ENCODE data around the gene GDF10. TPM values are rescaled to one million over a fixed set of nuclear protein-coding genes. Genes with fewer than 3 reads are reported as not detected.

Gene GDF10
- total and polyA plus RNA-seq, 10 of the 15 experiments (the other 5 are each of a cell fraction or from before 2014, with no cell fraction given): not detected

GRCh38 chr10:47358457-47358856 lies 58.5 kb downstream of the GDF10 start:
- Histone ChIP-seq H3K36me3 (ENCODE audit: control insufficient read depth in 2 of 2, insufficient read depth in 2 of 2, low read length in 1 of 2) (no peaks in the 10 kb centered on the region), H3K4me1 (ENCODE audit: control insufficient read depth, insufficient read depth, low read length) (no peaks in the 10 kb centered on the region), H3K27me3 (replicated peaks in 1 of 2; ENCODE audit: control insufficient read depth in 2 of 2, insufficient read depth in 2 of 2, low read length in 1 of 2) (no peaks in the 10 kb centered on the region; a peak in 1 of 4 replicates), H2AFZ (ENCODE audit: control insufficient read depth, low read depth, low read length) (no peak overlapping the region), H3K27ac (ENCODE audit: control insufficient read depth, insufficient read depth) (no peak overlapping the region), H3K79me2 (ENCODE audit: control insufficient read depth, insufficient read depth, low read length) (no peaks in the 10 kb centered on the region), H4K20me1 (ENCODE audit: control insufficient read depth, insufficient read depth) (no peaks in the 10 kb centered on the region), H3K4me2 (ENCODE audit: control insufficient read depth, insufficient read depth) (no peak overlapping the region), H3K4me3 (no peak overlapping the region), H3K9ac (ENCODE audit: control insufficient read depth, insufficient read depth, low read length) (no peak overlapping the region), H3K9me3 (replicated peaks; ENCODE audit: control insufficient read depth, insufficient read depth, low read length) (no peaks in the 10 kb centered on the region)
- ChIA-PET POLR2A (interaction anchor here (0.5 kb wide), 1 partner anchor 325 kb away, joined by 5 read pairs; no protein-coding TSS in a partner anchor), CTCF (interaction anchor here (1.2 kb wide), 1 partner anchor 18 kb away, joined by 5 read pairs; no protein-coding TSS in a partner anchor), RAD21 (ENCODE audit: unreplicated experiment) (no interaction called here), SMC1A (ENCODE audit: uncharacterized antibody, unreplicated experiment) (no interaction called here)
- 17% methylated on average over 3 of the region's 3 CpGs for WGBS (ENCODE audit: insufficient coverage, insufficient replicate concordance, low lambda C conversion rate, missing lambda C conversion rate)
- intact Hi-C loops (cut with micrococcal nuclease; ENCODE audit: unreplicated experiment): no loop called here
- TF ChIP-seq ZBED1 (IDR thresholded peaks at IDR 0.05; ENCODE audit: borderline replicate concordance) (no peak), TARDBP (IDR thresholded peaks at IDR 0.05; ENCODE audit: borderline replicate concordance) (no peak), SP1 (IDR thresholded peaks at IDR 0.05; ENCODE audit: low read depth, low read length) (no peak), ZSCAN29 (IDR thresholded peaks at IDR 0.05) (no peak), CHD4 (IDR thresholded peaks at IDR 0.05) (no peak)
- FAIRE-seq: no peak
- DNase-seq (ENCODE audit: low read depth, low spot score): no peak
- in situ Hi-C loops (cut with MboI): no loop called here
- no peak for ATAC-seq
- no TSS peak for BruUV-seq (replicated peaks)

- no peak for FAIRE-seq
- TF ChIP-seq ZBTB40 (IDR thresholded peaks at IDR 0.05; ENCODE audit: borderline replicate concordance) (no peak), YY1 (IDR thresholded peaks at IDR 0.05; ENCODE audit: low read depth, low read length) (no peak), POLR2AphosphoS2 (IDR thresholded peaks at IDR 0.05; ENCODE audit: low read depth, low read length) (no peak), YBX1 (IDR thresholded peaks at IDR 0.05) (no peak), NFYB (IDR thresholded peaks at IDR 0.05; ENCODE audit: insufficient read depth, low read depth, low read length) (no peak), MTA2 (IDR thresholded peaks at IDR 0.05; ENCODE audit: low read depth) (no peak), BHLHE40 (IDR thresholded peaks at IDR 0.05; ENCODE audit: borderline replicate concordance in 1 of 2, low read depth in 2 of 2, low read length in 1 of 2) (no peak), ZNF207 (IDR thresholded peaks at IDR 0.05; ENCODE audit: borderline replicate concordance) (no peak), ELK1 (IDR thresholded peaks at IDR 0.05; ENCODE audit: low read depth, low read length) (no peak), EGR1 (IDR thresholded peaks at IDR 0.05; ENCODE audit: borderline replicate concordance in 1 of 2, low read depth in 2 of 2, low read length in 2 of 2) (no peak)
These were observed 59.1 kb downstream of the GDF10 start for GRCh38 chr10:47359101-47359500.

More at GRCh38 chr10:47359101-47359500, 59.1 kb downstream of the GDF10 start:
- Histone ChIP-seq H4K20me1 (ENCODE audit: control insufficient read depth, insufficient read depth) (no peaks in the 10 kb centered on the region), H3K4me3 (no peak overlapping the region), H3K4me2 (ENCODE audit: control insufficient read depth, insufficient read depth) (no peak overlapping the region), H3K27me3 (replicated peaks in 1 of 2; ENCODE audit: control insufficient read depth in 2 of 2, insufficient read depth in 2 of 2, low read length in 1 of 2) (no peaks in the 10 kb centered on the region; a peak in 1 of 4 replicates), H2AFZ (ENCODE audit: control insufficient read depth, low read depth, low read length) (no peak overlapping the region), H3K79me2 (ENCODE audit: control insufficient read depth, insufficient read depth, low read length) (no peaks in the 10 kb centered on the region), H3K9ac (ENCODE audit: control insufficient read depth, insufficient read depth, low read length) (no peak overlapping the region), H3K9me3 (replicated peaks; ENCODE audit: control insufficient read depth, insufficient read depth, low read length) (no peaks in the 10 kb centered on the region), H3K4me1 (ENCODE audit: control insufficient read depth, insufficient read depth, low read length) (no peaks in the 10 kb centered on the region), H3K27ac (ENCODE audit: control insufficient read depth, insufficient read depth) (no peak overlapping the region), H3K36me3 (ENCODE audit: control insufficient read depth in 2 of 2, insufficient read depth in 2 of 2, low read length in 1 of 2) (no peaks in the 10 kb centered on the region)
- ChIA-PET SMC1A (ENCODE audit: uncharacterized antibody, unreplicated experiment) (no interaction called here), RAD21 (ENCODE audit: unreplicated experiment) (no interaction called here), POLR2A (no interaction called here), CTCF (no interaction called here)
- intact Hi-C loops (cut with micrococcal nuclease; ENCODE audit: unreplicated experiment): no loop called here
- 0% methylated on average over 2 of the region's 2 CpGs for WGBS (ENCODE audit: insufficient coverage, insufficient replicate concordance, low lambda C conversion rate, missing lambda C conversion rate)
- in situ Hi-C loops (cut with MboI): no loop called here
- DNase-seq (ENCODE audit: low read depth, low spot score) (no peak), ATAC-seq (no peak)
- BruUV-seq (replicated peaks): no TSS peak
